HG02970 (cell line): ENCODE results near the gene PROB1.
A peak's percentile ranks its signal among the peaks of the same experiment; 100 is the strongest.
"Not testable (repeated sequence)": the region's sequence is repeated elsewhere in the genome, so short reads cannot be mapped to it uniquely, and the experiment has no call there.

ENCODE experiments used
- ATAC-seq: cut with Tn5 transposase; IDR thresholded peaks from one replicate; pipeline ENCODE4 v1.9.1; 2021; ENCODE audit warnings: mild to moderate bottlenecking, moderate library complexity, moderate number of reproducible peaks; ENCODE audit not compliant: unreplicated experiment, low FRiP score

PROB1 gene

DNA sequence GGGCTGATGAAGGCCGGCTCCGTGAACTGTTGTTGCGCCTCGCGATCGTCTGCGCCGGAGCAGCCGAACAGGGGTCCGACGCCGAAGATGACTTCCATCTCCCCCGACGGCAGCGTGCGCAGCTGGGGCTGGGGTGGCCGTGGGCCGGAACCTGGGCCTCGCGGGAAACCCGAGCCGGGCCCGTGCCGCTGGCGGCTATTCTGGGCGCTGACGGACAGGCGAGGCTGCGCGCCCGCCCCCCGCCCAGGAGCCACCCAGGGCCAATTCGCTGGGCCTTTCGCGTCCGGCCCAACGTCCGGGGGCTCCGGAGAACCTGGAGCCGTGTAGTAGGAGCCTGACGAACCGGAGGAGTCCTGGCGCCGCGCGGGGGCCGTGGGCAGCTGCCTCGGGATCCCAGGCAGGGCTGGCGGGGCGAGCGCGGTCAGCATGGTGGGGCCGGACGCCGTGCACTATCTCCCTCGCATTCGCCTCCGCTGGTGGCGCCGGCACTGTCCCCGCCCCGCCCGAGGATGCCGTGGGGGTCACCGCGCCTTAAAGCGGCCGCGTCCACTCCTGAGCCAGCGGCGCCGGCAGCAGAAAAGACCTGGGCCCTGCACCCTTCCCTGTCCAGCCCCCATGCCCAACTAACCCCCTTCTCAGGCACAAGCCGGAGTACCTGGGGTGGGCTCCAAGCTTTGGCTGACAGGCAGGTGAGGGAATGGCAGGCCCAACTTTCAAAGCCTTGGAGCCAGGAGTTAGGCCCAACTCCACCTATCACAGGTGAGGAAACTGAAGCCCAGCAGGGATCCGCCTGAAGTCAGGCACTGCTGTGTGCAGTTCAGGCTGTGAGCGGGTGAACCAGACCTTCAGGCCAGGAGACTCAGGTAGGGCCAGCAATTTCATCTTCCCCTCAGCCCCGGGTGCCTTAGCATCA is at the start of gene PROB1:
TSS of gene PROB1 (minus strand) at position 451 of the 913 bp plus-strand sequence. CDS start at position 428, 23 bp downstream.
- no peak for ATAC-seq

DNA sequence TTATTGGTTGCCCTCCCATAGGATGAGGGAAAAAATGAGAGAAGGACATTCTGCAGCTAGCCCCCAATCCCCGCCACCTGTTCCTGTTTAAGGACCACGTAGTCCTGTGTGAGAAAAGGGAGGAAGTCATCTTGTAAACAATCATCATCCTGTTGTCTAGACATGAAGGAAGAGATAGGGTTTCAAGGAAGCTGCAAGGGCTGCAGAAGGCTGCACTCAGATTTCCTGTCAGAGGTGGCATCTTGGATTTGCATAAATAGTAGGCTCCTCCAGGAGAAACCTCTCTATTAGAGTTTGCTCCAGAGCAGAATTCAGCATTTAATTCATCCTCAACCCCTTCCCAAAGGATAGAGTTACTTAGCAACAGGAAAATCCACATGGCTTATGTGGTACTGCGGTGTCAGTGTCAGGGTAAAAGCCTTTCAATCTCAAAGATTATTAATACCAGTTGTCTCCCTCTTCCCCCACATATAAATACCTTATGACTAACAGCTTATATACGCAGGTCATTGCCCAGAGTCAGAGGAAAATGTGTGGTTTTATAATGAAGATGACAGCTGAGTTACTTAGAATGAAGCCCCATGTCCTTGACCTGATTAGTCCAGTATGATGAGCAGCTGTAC is 49.0 kb upstream of the PROB1 start:
- ATAC-seq = no peak

DNA sequence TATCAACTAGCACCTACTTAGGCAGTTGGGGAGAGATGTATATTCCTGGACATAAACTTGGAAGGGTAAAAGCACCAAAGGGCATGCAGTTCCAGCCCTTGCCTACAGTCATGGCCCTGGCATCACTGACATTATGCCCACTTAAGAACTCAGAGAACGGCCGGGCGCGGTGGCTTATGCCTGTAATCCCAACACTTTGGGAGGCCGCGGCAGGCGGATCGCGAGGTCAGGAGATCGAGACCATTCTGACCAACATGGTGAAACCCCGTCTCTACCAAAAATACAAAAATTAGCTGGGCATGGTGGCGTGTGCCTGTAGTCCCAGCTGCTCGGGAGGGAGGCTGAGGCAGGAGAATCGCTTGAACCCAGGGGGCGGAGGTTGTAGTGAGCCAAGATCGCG is 45.5 kb upstream of the PROB1 start:
- ATAC-seq = not testable (repeated sequence)

- peak; percentile 74 for ATAC-seq
Observed at GRCh38 chr5:139439013-139439903, 44.4 kb upstream of the PROB1 start, which contains the start of gene DNAJC18. Gene DNAJC18, minus strand, starts transcription at chr5:139439525. Its CDS starts 80 bp downstream, at chr5:139439445.

DNA sequence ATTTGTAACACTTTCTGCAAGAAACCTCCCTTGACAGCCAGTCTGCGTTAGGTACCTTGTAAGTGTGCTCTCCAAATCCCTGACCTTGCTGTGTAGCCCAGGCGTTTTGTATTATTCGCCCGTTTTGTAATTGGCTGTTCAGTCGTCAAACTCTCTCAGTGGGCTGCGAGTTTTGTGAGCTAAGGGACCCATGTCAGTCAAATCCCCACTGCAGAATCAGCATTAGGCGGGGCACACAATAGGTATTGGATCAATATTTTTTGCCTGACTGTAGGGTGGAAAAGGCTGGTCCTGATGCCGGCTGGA is 43.8 kb upstream of the PROB1 start:
- ATAC-seq = no peak

DNA sequence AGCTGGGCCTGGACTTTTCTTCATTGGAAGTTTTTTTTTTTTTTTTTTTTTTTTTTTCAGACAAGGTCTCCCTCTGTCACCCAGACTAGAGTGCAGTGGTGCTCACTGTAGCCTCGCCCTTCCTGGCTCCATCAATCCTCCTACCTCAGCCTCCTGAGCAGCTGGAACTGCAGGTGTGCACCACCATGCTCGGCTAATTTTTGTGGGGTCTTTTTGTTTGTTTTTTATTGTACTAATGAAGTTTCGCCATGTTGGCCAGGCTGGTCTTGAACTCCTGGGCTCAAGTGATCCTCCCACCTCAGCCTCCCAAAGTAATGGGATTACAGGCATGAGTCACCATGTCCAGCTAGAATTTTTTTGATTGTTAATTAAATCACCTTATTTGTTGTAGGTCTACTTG is 40.8 kb upstream of the PROB1 start:
- no peak for ATAC-seq

DNA sequence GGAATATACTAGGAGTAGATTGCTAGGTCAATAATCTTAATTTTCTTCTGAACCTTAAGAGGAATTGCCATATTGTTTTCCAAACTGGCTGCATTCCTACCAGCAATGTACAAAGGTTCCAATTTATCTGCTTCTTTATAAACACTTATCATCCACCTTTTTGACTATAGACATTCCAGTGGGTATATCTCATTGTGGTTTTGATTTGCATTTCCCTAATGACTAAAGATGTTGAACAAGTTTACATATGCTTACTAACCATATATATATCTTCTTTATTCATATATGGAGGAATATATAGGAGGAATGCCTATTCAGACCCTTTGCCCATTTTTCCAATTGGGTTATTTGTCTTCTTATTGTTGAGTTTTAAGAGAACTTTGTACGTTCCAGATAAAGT is 36.8 kb upstream of the PROB1 start:
- no peak for ATAC-seq

GRCh38 chr5:139430015-139430414 is 35.1 kb upstream of the PROB1 start:
- ATAC-seq = no peak

- no peak for ATAC-seq
Observed at GRCh38 chr5:139426203-139426885, 31.4 kb upstream of the PROB1 start.

- ATAC-seq = no peak
Observed at GRCh38 chr5:139425497-139425896, 30.6 kb upstream of the PROB1 start.

GRCh38 chr5:139422307-139422893 is 27.5 kb upstream of the PROB1 start:
- ATAC-seq = no peak

GRCh38 chr5:139419226-139420192 is 24.6 kb upstream of the PROB1 start:
- no peak for ATAC-seq

DNA sequence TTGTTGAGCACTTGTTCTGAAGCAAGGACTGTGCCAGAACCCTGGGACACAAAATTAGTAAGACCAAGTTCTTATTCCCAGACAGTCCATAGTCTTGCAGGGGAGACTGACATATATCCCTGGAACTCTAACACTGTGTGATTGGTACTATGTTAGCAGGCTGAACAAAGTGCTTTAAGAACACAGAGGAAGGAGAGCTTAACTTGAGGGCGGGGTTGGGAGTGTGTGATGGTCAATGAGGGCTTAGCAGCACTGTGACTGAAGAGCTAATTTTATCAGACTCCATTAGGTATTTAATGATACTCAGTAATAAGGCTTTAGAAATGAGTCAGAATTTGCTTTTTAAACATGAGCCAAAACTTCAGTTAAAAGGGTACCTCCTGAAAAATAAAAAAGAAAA is 23.9 kb upstream of the PROB1 start:
- no peak for ATAC-seq

- no peak for ATAC-seq
Observed at GRCh38 chr5:139417214-139417613, 22.3 kb upstream of the PROB1 start.

GRCh38 chr5:139416651-139417050 is 21.7 kb upstream of the PROB1 start:
- no peak for ATAC-seq

DNA sequence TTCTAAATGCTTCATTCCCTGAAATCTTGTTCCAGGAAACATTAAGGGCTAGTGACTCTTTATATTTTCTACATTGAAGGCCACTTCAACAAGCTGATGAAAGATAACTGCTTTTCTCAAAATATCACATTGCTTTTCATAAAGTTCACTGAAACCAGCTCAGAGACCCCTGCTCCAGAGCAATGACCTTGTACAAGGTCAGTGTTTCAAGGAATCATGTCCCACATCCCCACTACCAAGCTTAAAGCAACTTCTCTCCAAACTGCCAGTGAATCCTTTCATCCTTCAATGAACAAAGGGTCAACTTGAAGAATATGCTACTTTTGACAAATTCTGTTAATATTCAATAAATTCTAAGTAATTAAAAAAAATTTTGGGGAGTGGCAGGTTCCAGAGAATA is 21.0 kb upstream of the PROB1 start:
- no peak for ATAC-seq

- no peak for ATAC-seq
Observed at GRCh38 chr5:139415221-139415861, 20.4 kb upstream of the PROB1 start.

DNA sequence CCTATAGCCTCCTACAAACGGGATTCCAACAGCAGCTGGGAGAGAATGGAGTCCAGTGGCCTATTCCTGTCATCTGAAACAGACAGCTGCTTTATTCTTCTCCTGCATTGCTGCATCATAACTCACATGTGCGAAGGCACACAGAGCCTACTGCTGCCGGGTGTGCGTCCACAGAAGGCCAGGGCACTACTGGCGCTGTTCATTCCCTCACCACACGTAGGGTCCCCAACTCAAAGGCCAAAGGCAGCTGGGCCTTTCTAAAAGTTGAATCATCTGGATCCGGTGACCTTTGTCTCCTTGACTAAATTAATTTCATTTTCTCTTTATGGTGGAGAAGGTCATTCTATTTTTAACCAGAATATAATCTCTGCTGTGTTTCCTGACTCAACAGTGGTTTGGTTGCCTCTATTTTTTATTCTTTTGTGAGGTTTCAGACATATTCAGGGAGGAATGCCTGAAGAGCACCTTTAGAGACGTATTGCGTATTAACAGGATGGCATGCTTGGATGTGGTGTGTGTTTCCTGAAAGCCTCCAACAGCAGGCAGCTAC is 19.8 kb upstream of the PROB1 start:
- no peak for ATAC-seq
